HG02610 (cell line): ENCODE data around the gene RFX6.

Source experiments
- ATAC-seq: cut with Tn5 transposase; IDR thresholded peaks from one replicate; pipeline ENCODE4 v1.9.1; 2021; ENCODE audit warnings: mild to moderate bottlenecking, moderate library complexity; ENCODE audit not compliant: unreplicated experiment

The RFX6 gene

DNA sequence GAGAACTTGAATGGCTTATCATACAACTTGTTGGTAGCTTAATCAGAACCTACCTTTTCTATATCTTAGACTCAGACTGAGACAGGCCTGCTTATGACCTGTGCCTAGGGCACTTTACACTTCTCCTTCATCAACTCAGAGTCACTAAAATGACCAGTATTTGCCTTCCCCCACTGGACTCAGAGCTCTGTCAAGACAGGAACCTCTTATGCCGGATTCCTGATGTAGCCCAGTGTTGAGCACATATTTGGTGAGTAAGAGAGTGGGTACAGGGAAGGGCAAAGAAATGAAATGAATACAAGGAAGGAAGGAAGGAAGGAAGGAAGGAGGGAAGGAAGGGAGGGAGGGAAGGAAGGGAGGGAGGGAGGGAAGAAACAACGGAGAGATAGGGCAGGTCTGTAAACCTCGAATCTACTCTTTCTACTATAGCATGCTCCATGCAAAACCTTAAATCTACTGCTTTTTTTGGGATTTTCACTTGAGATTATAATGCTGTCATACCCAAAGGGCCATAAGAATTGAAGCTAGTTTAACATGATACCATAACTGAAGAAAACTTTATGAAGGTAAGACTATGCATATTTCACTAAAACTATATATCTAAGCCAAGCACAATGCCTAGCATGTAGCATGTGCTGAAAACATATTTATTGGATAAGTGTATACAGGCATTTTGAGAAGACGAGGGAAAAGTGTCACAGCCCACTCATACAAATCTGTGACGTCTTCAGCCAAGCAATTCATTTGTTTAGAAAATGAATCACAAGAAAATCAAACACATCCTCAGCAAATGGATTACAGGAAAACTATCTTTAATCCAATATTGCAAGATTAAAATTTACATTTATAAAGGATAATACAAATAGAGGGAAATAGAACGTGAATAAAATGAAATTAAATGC is 89.9 kb downstream of the RFX6 start:
- ATAC-seq = no peak

DNA sequence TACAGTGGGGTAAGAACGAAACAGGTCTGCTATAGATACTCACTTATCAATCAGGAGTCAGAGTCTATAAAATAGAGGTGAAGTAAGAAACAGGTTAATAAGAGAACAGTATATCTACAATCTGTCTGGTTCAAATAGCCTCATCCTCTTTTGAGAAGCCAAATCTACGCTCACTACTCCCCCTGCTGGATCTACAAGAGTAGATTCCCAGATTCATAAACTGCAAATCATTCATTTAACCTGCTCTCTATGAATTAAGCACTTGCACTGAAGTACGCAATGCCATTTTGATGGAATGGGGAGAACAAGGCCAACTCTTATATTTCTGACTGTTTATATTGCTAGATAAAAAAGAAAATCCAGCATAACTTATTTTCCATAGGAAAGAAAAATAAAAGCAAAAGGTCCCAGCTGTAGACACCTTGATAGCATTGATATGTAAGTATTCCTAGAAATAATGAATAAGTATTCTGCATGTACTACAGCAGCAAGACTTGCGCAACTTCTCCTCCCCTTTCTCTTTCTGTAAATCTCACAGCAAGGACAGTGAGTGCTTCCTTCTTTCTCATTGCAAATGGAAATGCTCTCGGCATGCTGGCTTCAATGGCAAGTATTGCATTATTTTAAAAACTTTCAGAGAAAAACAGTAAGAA is 92.3 kb downstream of the RFX6 start:
- peak; percentile 84 for ATAC-seq

DNA sequence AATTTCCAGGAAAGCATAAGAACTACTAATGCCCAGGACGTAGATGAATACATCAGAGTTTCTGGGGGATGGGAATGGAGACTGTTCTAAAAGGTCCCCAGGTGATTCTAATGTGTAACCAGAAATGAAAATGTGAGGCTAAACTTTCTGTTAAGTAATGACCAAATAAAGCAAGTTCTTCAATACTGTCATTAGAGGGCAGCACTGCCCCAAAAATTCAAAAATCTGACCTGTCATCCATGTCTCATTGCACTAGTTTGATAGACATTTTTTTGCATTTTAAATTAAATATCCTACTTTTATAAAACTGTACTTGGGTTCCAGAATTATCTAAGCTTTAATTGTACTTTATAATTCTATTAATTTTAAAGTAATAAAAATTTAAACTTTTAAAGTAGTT is 94.9 kb downstream of the RFX6 start:
- no peak for ATAC-seq

DNA sequence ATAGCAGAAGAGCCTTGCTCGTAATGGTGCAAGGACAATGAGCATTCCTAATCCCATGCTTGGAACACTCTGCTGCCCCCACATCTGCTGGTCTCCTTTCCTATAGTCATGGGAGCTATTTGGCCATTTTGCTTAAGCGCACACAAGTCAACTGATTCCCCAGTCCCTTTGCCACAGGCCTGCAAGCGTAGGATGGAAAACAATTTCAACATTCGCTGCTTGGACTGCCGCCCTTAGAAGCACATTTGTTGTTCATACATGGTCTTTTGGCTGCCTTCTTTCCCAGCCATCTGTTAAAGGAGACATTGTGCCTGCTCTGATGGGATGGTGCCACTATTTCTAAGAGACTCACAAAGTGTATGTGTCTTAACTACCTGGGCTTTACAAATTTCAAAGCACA is 96.9 kb downstream of the RFX6 start:
- no peak for ATAC-seq

DNA sequence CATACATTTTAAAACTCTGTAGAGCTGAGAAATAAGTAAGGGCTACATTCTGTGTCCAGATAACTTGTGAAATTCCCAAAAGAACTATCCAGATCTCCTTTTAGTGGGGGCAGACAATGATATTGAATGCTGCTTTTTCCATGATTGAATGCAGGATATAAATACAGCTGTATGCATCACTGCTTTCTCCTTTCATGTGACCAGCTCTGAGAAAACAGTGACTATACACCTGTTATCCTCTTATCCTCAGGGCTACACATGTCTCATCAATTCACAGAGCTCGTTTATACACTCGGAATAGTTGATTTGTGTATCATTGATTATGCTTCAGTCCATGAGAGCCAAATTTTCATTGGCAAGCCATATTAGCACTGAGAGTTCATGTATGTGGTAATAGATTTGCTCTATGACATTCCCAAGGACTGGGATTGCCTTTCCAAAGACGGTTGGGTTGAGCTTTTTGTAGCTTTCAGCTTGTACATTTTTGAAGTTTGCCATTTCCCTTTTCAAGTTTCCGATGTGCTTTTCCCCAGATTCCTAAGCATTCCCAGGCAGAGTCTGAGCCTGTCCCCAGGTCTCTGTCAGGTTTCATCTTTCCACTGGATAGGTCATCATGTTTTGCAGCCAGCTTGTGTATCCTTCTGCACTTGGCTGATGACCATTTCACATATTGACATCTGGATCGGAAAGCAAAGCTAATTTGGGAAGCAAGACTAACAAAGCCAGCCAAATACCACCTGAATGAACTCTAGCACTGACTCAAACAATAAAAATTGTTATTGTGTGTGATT is 97.7 kb downstream of the RFX6 start:
- no peak for ATAC-seq

DNA sequence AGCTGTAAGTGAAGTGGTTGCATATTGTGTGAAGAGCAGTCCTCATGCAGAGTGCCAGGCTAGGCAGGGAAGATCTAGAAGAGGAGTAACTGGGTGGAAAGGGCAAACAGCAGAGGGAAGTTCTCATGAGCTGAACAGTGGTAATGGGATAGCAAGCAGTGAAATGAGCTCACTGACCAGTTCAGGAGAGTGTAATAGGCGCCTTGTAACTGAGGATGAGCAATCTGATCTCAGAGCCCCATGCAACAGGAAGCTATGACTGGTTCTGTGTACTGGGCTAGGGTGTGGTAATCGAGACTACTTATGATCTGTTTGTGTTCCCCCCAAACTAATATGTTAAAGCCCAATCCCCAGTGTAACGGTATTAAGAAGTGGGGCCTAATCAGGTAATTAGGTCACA is 98.6 kb downstream of the RFX6 start:
- no peak for ATAC-seq

DNA sequence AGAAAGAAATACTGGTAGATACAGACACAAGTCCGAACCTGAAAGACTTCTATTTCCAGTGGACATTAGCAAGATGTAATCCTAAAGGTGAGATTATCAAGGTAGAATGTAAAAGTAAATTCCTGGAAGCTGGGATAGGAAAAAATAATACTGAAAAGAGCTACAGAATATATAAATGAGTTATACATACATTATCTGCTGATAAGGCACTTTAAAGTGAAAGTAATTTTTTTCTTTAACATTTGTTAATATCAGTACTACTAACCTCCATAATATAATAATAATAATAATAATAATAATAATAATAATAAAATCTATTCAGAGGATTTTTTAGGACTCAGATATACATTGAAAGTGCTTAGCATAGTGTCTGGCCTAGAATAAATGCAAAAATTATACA is 102.5 kb downstream of the RFX6 start:
- ATAC-seq = no peak
